Left lung (tissue), 10 donors: ENCODE measurements around the gene HOXA5. TPM values are rescaled to one million over a fixed set of nuclear protein-coding genes. Genes with fewer than 3 reads are reported as not detected.

Source experiments
- ATAC-seq: fragments of 200-7000 bp; cut with Tn5 transposase; one replicate; pipeline ENCODE4 v1.9.1; 2020; ENCODE audit warnings: moderate library complexity
- DNase-seq, 4 donors: peaks; one replicate each; pipeline ENCODE4 v3.0.0-alpha.2; 2013 to 2020
- H3K27ac ChIP-seq, 2 donors: fragments of 200-600 bp; sonication (generic) in 1 of 2; one replicate each; pipeline versions ENCODE4 v1.5.0 to v1.8.0; 2020 to 2021
- H3K27me3 ChIP-seq, 2 donors: fragments of 200-600 bp; sonication (generic) in 1 of 2; one replicate each; pipeline versions ENCODE4 v1.5.0 to v1.8.0; 2020 to 2021
- H3K36me3 ChIP-seq, 2 donors: fragments of 200-600 bp; sonication (generic) in 1 of 2; one replicate each; pipeline versions ENCODE4 v1.5.0 to v1.8.0; 2020 to 2021
- H3K4me1 ChIP-seq, 2 donors: fragments of 200-600 bp; one replicate each; pipeline ENCODE4 v1.8.0; 2021
- H3K4me3 ChIP-seq, 2 donors: fragments of 200-600 bp; sonication (generic) in 1 of 2; one replicate each; pipeline versions ENCODE4 v1.5.0 to v1.8.0; 2020 to 2021; ENCODE audit warnings: mild to moderate bottlenecking in 1 of 2
- H3K9me3 ChIP-seq, 2 donors: fragments of 200-600 bp; sonication (generic) in 1 of 2; one replicate each; pipeline versions ENCODE4 v1.5.0 to v1.8.0; 2020 to 2021
- intact Hi-C, 2 donors: fragments of 100-400 bp; cut with DNase I; formaldehyde crosslinking; loops; one replicate each; pipeline versions ENCODE4 v1.11.2 to v1.14.2; 2022
- polyA plus RNA-seq, 6 donors: library from polyadenylated mRNA; unstranded; fragments of 120-200 nt; gene quantifications; one replicate each; pipeline ENCODE4 v1.2.1, GENCODE V29; 2013; ENCODE audit not compliant: insufficient read length in 6 of 6
- total RNA-seq, 2 donors: library from RNA; stranded (reverse); fragmentation: NEBNext Ultra II Directional; extraction: Animal tissue kit (Norgen Biotek cat#: 25700); gene quantifications; one replicate each; pipeline ENCODE4 v1.2.1, GENCODE V29; 2021
- TF ChIP-seq, protein P1 (sequence below), 2 donors: fragments of 200-600 bp; sonication (generic) in 1 of 2; IDR thresholded peaks; one replicate each; pipeline versions ENCODE4 v1.5.0 to v1.8.0; 2021; ENCODE audit warnings: antibody characterized with exemption in 2 of 2
- donor health status: DM: no; HTN: yes; CAD: no.
- donor health status: DM: no; HTN: no; CAD: no.

The HOXA5 gene
- total and polyA plus RNA-seq, 8 donors: 16.1 to 94.7 (median 86.1) TPM

DNA sequence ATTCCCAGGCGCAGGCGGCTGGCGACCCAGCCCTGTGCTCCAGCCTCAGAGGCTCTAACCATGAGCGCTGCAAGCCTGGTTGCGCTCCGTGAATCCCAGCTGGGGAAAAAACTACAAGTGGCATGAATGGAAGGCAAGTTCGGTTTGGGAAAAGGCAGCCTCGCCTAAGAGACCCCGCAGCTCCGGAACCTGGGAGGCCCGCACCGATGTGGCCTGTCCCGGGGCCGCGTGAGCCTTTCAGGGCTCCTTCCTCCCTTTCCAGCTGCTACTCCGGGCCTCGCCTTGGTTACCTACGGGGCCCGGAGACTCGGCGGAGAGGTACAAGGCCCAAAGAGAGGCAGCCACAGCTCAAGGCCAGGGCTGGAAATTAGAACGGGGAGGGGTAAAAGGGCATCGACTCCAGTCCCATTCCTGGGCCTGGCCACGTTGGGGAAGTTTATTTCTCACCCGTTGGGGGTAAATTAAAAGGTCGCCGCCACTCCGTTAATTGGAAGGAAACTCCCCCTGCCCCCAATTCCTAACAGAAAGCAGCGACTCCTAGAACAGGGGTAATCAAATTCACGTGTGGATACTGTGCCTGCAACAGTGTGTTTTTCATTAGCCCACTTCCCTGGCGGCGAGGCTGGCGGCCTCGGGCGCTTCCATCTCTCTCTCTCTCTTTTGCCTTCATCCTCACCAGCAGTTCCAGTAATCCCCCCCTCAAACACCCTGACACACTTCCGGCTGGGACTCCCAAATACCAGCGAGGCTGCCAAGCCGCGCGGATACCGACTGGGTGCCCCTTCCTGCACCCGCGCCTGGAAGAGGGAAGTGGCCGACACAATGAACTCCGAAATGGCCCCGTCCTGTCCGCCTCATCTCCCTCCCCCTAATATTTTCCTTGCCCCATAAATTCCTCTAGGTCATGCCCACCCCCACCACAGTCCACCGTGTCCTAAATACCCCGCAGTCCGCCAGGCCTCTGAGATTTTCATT is 23.3 kb upstream of the HOXA5 start:
- no peak overlapping the region for H3K27ac ChIP-seq
- peak in 2 of 4 donors; percentile 31 to 78 for DNase-seq
- H3K36me3 ChIP-seq: no peaks in the 10 kb centered on the region
- no peaks in the 10 kb centered on the region for H3K9me3 ChIP-seq
- ATAC-seq: no peak
- TF ChIP-seq, protein P1, sequence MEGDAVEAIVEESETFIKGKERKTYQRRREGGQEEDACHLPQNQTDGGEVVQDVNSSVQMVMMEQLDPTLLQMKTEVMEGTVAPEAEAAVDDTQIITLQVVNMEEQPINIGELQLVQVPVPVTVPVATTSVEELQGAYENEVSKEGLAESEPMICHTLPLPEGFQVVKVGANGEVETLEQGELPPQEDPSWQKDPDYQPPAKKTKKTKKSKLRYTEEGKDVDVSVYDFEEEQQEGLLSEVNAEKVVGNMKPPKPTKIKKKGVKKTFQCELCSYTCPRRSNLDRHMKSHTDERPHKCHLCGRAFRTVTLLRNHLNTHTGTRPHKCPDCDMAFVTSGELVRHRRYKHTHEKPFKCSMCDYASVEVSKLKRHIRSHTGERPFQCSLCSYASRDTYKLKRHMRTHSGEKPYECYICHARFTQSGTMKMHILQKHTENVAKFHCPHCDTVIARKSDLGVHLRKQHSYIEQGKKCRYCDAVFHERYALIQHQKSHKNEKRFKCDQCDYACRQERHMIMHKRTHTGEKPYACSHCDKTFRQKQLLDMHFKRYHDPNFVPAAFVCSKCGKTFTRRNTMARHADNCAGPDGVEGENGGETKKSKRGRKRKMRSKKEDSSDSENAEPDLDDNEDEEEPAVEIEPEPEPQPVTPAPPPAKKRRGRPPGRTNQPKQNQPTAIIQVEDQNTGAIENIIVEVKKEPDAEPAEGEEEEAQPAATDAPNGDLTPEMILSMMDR (IDR thresholded peaks at IDR 0.05): no peak
- peaks cover 89 to 100% of the 10 kb centered on the region in 2 donors for H3K27me3 ChIP-seq
- H3K4me3 ChIP-seq: peak overlapping the region in 1 of 2 donors; percentile 46
- intact Hi-C loops: loop anchor here in 1 of 2 donors (10.0 kb wide), 1 partner anchor 1282 kb away; no protein-coding TSS in a partner anchor
- H3K4me1 ChIP-seq: peaks cover 4 to 67% of the 10 kb centered on the region in 2 donors

DNA sequence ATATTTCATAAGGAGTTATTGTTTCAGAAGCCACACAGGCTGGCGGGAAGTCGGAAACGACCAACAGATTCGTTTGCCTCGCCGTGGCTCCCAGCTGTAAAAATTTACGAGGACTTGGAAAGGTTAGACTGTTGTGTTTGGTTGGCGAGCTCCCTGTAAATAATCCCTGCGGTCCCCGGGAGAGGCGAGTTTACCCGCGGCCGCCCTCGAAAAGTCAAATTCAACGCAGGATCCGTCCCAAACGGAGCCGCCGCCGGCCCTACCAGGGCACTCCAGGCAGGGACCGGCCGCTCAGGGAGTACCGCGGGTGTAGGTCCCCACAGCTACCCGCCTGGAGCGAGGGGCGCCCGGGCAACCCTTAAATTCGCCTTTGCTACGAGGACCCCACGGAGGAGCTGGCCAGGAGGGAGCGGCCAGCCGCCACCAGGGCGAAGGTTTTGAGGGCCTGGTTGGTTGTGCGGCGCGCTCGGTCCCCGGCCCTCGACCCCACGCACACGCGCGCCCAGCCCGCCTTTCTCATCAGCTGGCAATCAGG is 22.6 kb upstream of the HOXA5 start:
- intact Hi-C loops: loop anchor here in 1 of 2 donors (10.0 kb wide), 1 partner anchor 1281 kb away; no protein-coding TSS in a partner anchor
- H3K4me1 ChIP-seq: peaks cover 4 to 72% of the 10 kb centered on the region in 2 donors
- H3K27me3 ChIP-seq: peaks cover 83 to 100% of the 10 kb centered on the region in 2 donors
- H3K36me3 ChIP-seq: no peaks in the 10 kb centered on the region
- ATAC-seq (no peak), DNase-seq (peak in 2 of 4 donors; percentile 31 to 76)
- TF ChIP-seq, protein P1 (IDR thresholded peaks at IDR 0.05): no peak
- H3K4me3 ChIP-seq: peak overlapping the region in 1 of 2 donors; percentile 46
- H3K9me3 ChIP-seq: no peaks in the 10 kb centered on the region
- H3K27ac ChIP-seq: no peak overlapping the region

DNA sequence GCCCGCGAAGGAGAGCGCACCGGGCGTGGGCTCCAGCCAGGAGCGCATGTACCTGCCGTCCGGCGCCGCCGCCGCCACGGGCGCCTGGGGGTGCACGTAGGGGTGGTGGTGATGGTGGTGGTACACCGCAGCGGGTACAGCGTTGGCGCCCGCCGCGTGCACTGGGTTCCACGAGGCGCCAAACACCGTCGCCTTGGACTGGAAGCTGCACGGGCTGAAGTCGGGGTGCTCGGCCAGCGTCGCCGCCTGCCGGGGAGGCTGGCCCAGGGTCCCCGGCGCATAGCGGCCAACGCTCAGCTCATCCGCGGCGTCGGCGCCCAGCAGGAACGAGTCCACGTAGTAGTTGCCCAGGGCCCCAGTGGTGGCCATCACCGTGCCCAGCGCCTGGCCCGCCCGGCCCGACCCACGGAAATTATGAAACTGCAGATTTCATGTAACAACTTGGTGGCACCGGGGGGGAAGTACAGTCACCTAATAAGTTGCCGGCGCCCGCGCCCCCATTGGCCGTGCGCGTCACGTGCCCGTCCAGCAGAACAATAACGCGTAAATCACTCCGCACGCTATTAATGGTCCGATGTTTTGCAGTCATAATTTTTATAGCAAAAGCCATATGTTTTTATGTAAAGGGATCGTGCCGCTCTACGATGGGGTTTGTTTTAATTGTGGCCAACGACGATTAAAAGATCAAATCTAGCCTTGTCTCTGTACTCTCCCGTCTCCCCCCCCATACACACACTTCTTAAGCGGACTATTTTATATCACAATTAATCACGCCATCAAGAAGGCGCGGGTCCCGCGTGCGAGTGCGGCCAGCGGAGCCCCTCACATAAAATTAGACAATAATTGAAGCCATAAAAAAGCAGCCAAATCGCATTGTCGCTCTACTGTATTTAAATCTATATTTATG is 21.9 kb upstream of the HOXA5 start, which contains the start of gene HOXA9:
HOXA9 (minus strand) TSS at position 449 of the 907 bp plus-strand sequence; CDS start at position 369, 80 bp downstream.
- ATAC-seq: peak; percentile 23
- Histone ChIP-seq H3K4me1 (peaks cover 7 to 78% of the 10 kb centered on the region in 2 donors), H3K4me3 (peak within 1 kb of the TSS; percentile 5 to 46), H3K9me3 (no peaks in the 10 kb centered on the region), H3K27ac (peak within 1 kb of the TSS in 1 of 2 donors; percentile 61), H3K27me3 (peaks cover 78 to 100% of the 10 kb centered on the region in 2 donors), H3K36me3 (no peaks in the 10 kb centered on the region)
- intact Hi-C loops: loop anchor here in 1 of 2 donors (10.0 kb wide), 1 partner anchor 1281 kb away; no protein-coding TSS in a partner anchor
- peak in 2 of 4 donors; percentile 75 to 88 for DNase-seq
- TF ChIP-seq, protein P1 (IDR thresholded peaks at IDR 0.05): no peak

DNA sequence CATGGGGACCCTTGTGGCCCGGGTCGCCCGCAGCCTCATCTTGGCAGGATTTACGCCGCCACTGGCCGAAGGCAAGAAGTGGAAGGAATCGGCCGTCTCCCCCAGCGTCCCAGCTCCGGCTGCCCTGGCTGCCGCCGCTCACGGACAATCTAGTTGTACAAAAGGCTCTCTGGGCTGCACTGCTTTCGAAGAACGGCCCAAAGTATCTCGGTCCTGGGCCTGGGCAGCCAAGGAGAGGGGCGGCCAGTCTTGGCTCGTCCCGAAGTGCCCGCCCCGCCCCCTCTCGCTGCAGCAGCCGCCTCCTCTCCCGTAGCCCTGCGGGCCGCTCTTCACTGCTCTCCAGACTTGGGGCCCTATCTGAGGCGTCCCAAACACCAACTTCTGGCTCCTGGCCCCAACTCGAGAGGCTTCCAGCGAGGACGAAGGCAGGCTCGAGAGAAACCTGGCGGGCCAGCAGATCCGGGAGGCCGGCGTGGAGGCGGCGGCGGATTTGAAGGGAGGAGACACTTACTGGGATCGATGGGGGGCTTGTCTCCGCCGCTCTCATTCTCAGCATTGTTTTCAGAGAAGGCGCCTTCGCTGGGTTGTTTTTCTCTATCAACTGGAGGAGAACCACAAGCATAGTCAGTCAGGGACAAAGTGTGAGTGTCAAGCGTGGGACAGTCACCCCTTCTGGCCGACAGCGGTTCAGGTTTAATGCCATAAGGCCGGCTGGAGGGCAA is 21.0 kb upstream of the HOXA5 start:
- H3K27me3 ChIP-seq: peaks cover 78 to 100% of the 10 kb centered on the region in 2 donors

More for the DNA sequence above, 21.0 kb upstream of the HOXA5 start:
- peak overlapping the region in 1 of 2 donors; percentile 61 for H3K27ac ChIP-seq
- no peak for ATAC-seq
- DNase-seq: peak in 2 of 4 donors; percentile 36 to 82
- no peaks in the 10 kb centered on the region for H3K36me3 ChIP-seq
- H3K4me3 ChIP-seq: peak overlapping the region; percentile 5 to 46
- peaks cover 9 to 75% of the 10 kb centered on the region in 2 donors for H3K4me1 ChIP-seq
- intact Hi-C loops: loop anchor here in 1 of 2 donors (5.0 to 10.0 kb wide), 2 partner anchors 792 to 1280 kb away; no protein-coding TSS in a partner anchor
- H3K9me3 ChIP-seq: no peaks in the 10 kb centered on the region
- TF ChIP-seq, protein P1 (IDR thresholded peaks at IDR 0.05): no peak
